ENCODE data around the gene DAB2. TPM values are rescaled to one million over a fixed set of nuclear protein-coding genes. Genes with fewer than 3 reads are reported as not detected.
A peak's percentile ranks its signal among the peaks of the same experiment; 100 is the strongest.

DAB2 gene
- total RNA-seq, 1 donor from 2014 or later: 195 TPM

DNA sequence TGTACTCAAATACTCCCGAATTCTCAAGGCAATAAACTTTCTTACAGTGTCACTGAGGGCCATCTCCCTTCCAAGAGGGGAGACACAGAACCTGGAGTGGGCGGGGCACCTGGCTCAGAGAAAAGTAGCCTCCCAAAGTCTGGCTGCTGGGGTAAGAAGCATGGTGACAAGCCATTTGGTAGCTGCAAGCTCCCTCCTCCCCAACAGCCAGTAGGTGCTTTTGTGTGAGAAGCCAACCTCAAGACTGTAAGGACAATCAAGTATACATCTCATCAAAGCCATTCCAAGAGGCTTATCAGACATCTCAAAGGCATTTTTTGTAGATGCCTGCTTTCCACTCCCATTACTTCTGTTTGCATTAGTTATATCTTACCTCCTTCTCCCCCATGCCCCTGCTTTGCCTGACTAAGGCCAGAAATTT is 1.4 kb downstream of the DAB2 start:
- no peaks in the 10 kb centered on the region for H3K27me3 Mint-ChIP-seq (ENCODE audit: unreplicated experiment)
- H3K4me1 Mint-ChIP-seq (ENCODE audit: unreplicated experiment): peaks cover 77% of the 10 kb centered on the region
- H3K4me3 Mint-ChIP-seq (ENCODE audit: unreplicated experiment): peak overlapping the region; percentile 96
- no peak for DNase-seq (ENCODE audit: extremely low spot score, unreplicated experiment)
- no peaks in the 10 kb centered on the region for H3K9me3 Mint-ChIP-seq (ENCODE audit: unreplicated experiment)
- peaks cover 14% of the 10 kb centered on the region for H3K36me3 Mint-ChIP-seq (ENCODE audit: unreplicated experiment)
- H3K27ac Mint-ChIP-seq (ENCODE audit: unreplicated experiment): peak overlapping the region; percentile 88
- TF ChIP-seq, protein P1, sequence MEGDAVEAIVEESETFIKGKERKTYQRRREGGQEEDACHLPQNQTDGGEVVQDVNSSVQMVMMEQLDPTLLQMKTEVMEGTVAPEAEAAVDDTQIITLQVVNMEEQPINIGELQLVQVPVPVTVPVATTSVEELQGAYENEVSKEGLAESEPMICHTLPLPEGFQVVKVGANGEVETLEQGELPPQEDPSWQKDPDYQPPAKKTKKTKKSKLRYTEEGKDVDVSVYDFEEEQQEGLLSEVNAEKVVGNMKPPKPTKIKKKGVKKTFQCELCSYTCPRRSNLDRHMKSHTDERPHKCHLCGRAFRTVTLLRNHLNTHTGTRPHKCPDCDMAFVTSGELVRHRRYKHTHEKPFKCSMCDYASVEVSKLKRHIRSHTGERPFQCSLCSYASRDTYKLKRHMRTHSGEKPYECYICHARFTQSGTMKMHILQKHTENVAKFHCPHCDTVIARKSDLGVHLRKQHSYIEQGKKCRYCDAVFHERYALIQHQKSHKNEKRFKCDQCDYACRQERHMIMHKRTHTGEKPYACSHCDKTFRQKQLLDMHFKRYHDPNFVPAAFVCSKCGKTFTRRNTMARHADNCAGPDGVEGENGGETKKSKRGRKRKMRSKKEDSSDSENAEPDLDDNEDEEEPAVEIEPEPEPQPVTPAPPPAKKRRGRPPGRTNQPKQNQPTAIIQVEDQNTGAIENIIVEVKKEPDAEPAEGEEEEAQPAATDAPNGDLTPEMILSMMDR (IDR thresholded peaks at IDR 0.05): no peak

DNA sequence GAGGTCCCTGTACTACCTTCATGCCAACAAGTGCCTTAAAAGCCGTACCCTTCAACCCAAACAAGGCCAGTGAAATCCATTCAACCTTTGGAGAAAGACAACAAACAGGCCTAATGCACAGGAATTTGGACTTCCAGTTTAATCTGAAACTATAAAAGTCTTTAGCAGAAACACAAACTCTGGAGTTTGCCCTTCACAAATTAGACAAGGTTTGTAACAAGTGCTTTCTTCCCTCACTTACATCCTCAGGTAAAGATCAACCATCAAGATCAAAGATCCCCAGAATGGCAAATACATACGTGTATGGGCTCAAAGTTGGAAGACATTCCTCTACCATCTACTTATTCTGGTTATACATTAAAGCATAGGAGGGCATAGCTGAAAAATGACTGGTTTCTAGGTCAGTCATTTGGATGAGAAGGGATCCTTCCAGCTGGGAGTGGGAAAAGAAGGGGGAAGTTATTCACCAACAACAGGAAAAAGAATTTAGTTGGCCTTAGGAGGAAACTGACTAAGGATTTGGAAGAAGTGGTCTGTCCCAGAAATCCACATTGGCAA is 2.0 kb downstream of the DAB2 start:
- H3K36me3 Mint-ChIP-seq (ENCODE audit: unreplicated experiment): peaks cover 14% of the 10 kb centered on the region
- TF ChIP-seq, protein P1 (IDR thresholded peaks at IDR 0.05): no peak
- H3K27me3 Mint-ChIP-seq (ENCODE audit: unreplicated experiment): no peaks in the 10 kb centered on the region
- peaks cover 77% of the 10 kb centered on the region for H3K4me1 Mint-ChIP-seq (ENCODE audit: unreplicated experiment)
- H3K9me3 Mint-ChIP-seq (ENCODE audit: unreplicated experiment): no peaks in the 10 kb centered on the region
- peak overlapping the region; percentile 88 for H3K27ac Mint-ChIP-seq (ENCODE audit: unreplicated experiment)
- peak overlapping the region; percentile 96 for H3K4me3 Mint-ChIP-seq (ENCODE audit: unreplicated experiment)
- no peak for DNase-seq (ENCODE audit: extremely low spot score, unreplicated experiment)

GRCh38 chr5:39422036-39422606 is 2.7 kb downstream of the DAB2 start:
- Mint-ChIP-seq H3K27me3 (ENCODE audit: unreplicated experiment) (no peaks in the 10 kb centered on the region), H3K4me3 (ENCODE audit: unreplicated experiment) (peak overlapping the region; percentile 96), H3K4me1 (ENCODE audit: unreplicated experiment) (peaks cover 74% of the 10 kb centered on the region), H3K36me3 (ENCODE audit: unreplicated experiment) (peaks cover 19% of the 10 kb centered on the region), H3K27ac (ENCODE audit: unreplicated experiment) (peak overlapping the region; percentile 88), H3K9me3 (ENCODE audit: unreplicated experiment) (no peaks in the 10 kb centered on the region)
- TF ChIP-seq, protein P1 (IDR thresholded peaks at IDR 0.05): no peak
- no peak for DNase-seq (ENCODE audit: extremely low spot score, unreplicated experiment)

DNA sequence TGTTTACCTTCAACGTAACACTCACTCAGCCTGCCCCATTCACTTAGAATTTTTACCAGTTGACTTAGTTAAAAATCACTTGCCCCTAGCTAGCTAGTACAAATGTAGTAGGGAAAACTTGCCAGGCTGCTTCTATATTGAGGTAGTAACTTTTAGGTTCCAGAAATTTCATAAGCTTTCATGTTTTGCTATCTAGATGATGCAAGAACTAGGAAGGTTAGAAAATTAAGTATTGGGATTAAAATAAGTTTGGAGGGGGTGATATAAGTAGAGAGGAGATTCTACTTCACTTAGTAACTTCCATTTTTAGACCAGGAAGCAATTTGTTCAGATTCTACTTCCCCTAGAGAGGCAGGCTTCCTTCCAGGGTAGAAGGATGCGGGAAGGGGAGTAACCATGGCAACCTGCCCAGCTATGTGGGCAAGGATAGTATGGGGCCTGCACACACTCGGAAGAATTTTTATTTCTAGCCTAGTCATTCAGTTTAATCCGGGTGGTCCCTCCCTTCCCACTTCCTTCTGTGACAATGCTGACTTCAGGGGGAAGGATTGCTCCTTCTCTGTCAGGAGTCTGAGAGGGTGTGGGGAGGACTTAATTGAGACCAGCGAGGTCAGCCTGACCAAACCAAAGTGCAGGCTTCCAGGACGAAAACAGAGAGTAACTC is 4.2 kb downstream of the DAB2 start:
- DNase-seq (ENCODE audit: extremely low spot score, unreplicated experiment): no peak
- H3K9me3 Mint-ChIP-seq (ENCODE audit: unreplicated experiment): no peaks in the 10 kb centered on the region
- peak overlapping the region; percentile 88 for H3K27ac Mint-ChIP-seq (ENCODE audit: unreplicated experiment)
- H3K4me1 Mint-ChIP-seq (ENCODE audit: unreplicated experiment): peaks cover 68% of the 10 kb centered on the region
- H3K27me3 Mint-ChIP-seq (ENCODE audit: unreplicated experiment): no peaks in the 10 kb centered on the region
- peak overlapping the region; percentile 96 for H3K4me3 Mint-ChIP-seq (ENCODE audit: unreplicated experiment)
- TF ChIP-seq, protein P1 (IDR thresholded peaks at IDR 0.05): no peak
- peaks cover 32% of the 10 kb centered on the region for H3K36me3 Mint-ChIP-seq (ENCODE audit: unreplicated experiment)

DNA sequence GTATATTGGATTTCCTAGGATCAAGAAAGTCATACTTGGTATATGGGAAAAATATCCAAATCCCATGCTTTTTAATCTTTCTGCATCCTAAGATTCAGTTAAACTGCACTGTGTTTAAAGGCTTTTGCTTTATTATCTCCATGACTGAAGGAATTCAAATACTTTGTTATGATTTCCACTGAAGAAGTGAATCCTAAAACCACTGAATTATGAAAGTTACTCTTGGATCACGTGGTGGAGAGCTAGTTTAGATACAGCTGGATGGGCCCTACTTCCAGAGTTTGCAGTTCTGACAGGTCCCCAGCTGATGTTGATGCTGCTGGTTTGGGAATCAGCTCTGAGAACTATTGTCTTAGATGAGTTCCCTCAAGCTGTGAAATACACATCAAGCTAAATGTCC is 5.0 kb downstream of the DAB2 start:
- Mint-ChIP-seq H3K4me1 (ENCODE audit: unreplicated experiment) (peaks cover 73% of the 10 kb centered on the region), H3K4me3 (ENCODE audit: unreplicated experiment) (no peak overlapping the region), H3K27me3 (ENCODE audit: unreplicated experiment) (no peaks in the 10 kb centered on the region), H3K9me3 (ENCODE audit: unreplicated experiment) (no peaks in the 10 kb centered on the region), H3K27ac (ENCODE audit: unreplicated experiment) (peak overlapping the region; percentile 19), H3K36me3 (ENCODE audit: unreplicated experiment) (peaks cover 32% of the 10 kb centered on the region)
- TF ChIP-seq, protein P1 (IDR thresholded peaks at IDR 0.05): no peak
- DNase-seq (ENCODE audit: extremely low spot score, unreplicated experiment): no peak
